OCI-LY3 (cell line): ENCODE measurements around the gene CASK.

Experiments used
- CTCF ChIP-seq: fragments of 200-600, 300-600 bp; sonication (generic); IDR thresholded peaks from 2 replicates; pipeline ENCODE4 v1.5.1; 2014; ENCODE audit warnings: antibody characterized with exemption, low read length, low read depth
- EZH2phosphoT487 ChIP-seq: fragments of 200-600 bp; shearing (Covaris generic); IDR thresholded peaks from 2 replicates; pipeline ENCODE4 v1.6.1; 2018; ENCODE audit warnings: antibody characterized with exemption, mixed run types, low read depth

GRCh38 chrX:41516999-41517765 is 406.2 kb downstream of the CASK start:
- TF ChIP-seq CTCF (no peak), EZH2phosphoT487 (no peak)
